CD8-positive, alpha-beta memory T cell (primary cell): Measurements from ENCODE around the gene CFTR. TPM values are rescaled to one million over a fixed set of nuclear protein-coding genes. Genes with fewer than 3 reads are reported as not detected.

Experiments
- CTCF ChIA-PET: fragments of 350-600 bp; sonication (Branson Sonifier 250); formaldehyde crosslinking; loops from one replicate; lab custom pipeline; 2021; ENCODE audit warnings: antibody characterized with exemption; lab: Charles Lee
- POLR2A ChIA-PET: fragments of 350-600 bp; sonication (Branson Sonifier 250); formaldehyde crosslinking; loops from one replicate; lab custom pipeline; 2021; ENCODE audit warnings: antibody characterized with exemption; lab: Charles Lee
- DNase-seq, 5 donors: peaks; one replicate each; pipeline versions ENCODE4 v3.0.0 to v3.0.0-alpha.2; 2020 to 2022; ENCODE audit warnings: mixed read lengths in 1 of 5
- H3K27ac ChIP-seq: one replicate; pipeline ENCODE4 v1.7.0; 2013; ENCODE audit warnings: low read depth, mild to moderate bottlenecking, low read length, moderate library complexity
- H3K27me3 ChIP-seq: 2 replicates; pipeline ENCODE4 v1.7.0; 2013; ENCODE audit warnings: low read length, mild to moderate bottlenecking; ENCODE audit not compliant: insufficient read depth, poor library complexity, severe bottlenecking
- H3K36me3 ChIP-seq: 2 replicates; pipeline ENCODE4 v1.7.0; 2013; ENCODE audit warnings: mild to moderate bottlenecking, low read length, moderate library complexity; ENCODE audit not compliant: insufficient read depth
- H3K4me1 ChIP-seq: 2 replicates; pipeline ENCODE4 v1.7.0; 2013; ENCODE audit warnings: mild to moderate bottlenecking, low read length, moderate library complexity; ENCODE audit not compliant: insufficient read depth
- H3K4me3 ChIP-seq: 2 replicates; pipeline ENCODE4 v1.7.0; 2013; ENCODE audit warnings: mild to moderate bottlenecking, low read length
- H3K9me3 ChIP-seq: 2 replicates; pipeline ENCODE4 v1.7.0; 2013; ENCODE audit warnings: mild to moderate bottlenecking, low read length
- H3K27ac Mint-ChIP-seq, 8 donors: one replicate each; pipeline ENCODE4 v1.8.0; 2020 to 2021; ENCODE audit warnings: mixed read lengths in 8 of 8, mild to moderate bottlenecking in 6 of 8, inconsistent platforms in 3 of 8, moderate library complexity in 3 of 8
- H3K27me3 Mint-ChIP-seq, 2 donors: one replicate each; pipeline ENCODE4 v1.8.0; 2020 to 2021; ENCODE audit warnings: mixed read lengths in 2 of 2, mild to moderate bottlenecking in 1 of 2, moderate library complexity in 1 of 2
- H3K36me3 Mint-ChIP-seq, 3 donors: one replicate each; pipeline ENCODE4 v1.8.0; 2020 to 2021; ENCODE audit warnings: mixed read lengths in 3 of 3, inconsistent platforms in 1 of 3, mild to moderate bottlenecking in 1 of 3
- H3K4me1 Mint-ChIP-seq, 3 donors: one replicate each; pipeline ENCODE4 v1.8.0; 2020 to 2021; ENCODE audit warnings: mixed read lengths in 3 of 3, inconsistent platforms in 1 of 3, mild to moderate bottlenecking in 1 of 3
- H3K4me3 Mint-ChIP-seq, 7 donors: one replicate each; pipeline ENCODE4 v1.8.0; 2020 to 2021; ENCODE audit warnings: mixed read lengths in 7 of 7, mild to moderate bottlenecking in 6 of 7, moderate library complexity in 4 of 7, inconsistent platforms in 2 of 7
- H3K9me3 Mint-ChIP-seq, 5 donors: one replicate each; pipeline ENCODE4 v1.8.0; 2020 to 2022; ENCODE audit warnings: mixed read lengths in 5 of 5, mild to moderate bottlenecking in 3 of 5, moderate library complexity in 2 of 5, inconsistent platforms in 1 of 5
- polyA plus RNA-seq: library from polyadenylated mRNA; unstranded; fragments of 300-500 nt; fragmentation: Illumina TruSeq; gene quantifications from one replicate; pipeline ENCODE4 v1.2.3, GENCODE V29; 2021
- total RNA-seq, 2 experiments: library from RNA; stranded (reverse); gene quantifications; one replicate each; pipeline ENCODE4 v1.2.3, GENCODE V29; 2021

The CFTR gene
- total RNA-seq (not detected), polyA plus RNA-seq (not detected)

- ChIA-PET CTCF (no interaction called here), POLR2A (no interaction called here)
- H3K27me3 ChIP-seq: no peaks in the 10 kb centered on the region
- H3K27ac Mint-ChIP-seq: no peak within 1 kb of the TSS
- H3K4me1 ChIP-seq: no peaks in the 10 kb centered on the region
- H3K27ac ChIP-seq: no peak within 1 kb of the TSS
- H3K9me3 Mint-ChIP-seq: peaks cover 0 to 5% (median 3%) of the 10 kb centered on the region in 5 donors
- no peaks in the 10 kb centered on the region for H3K9me3 ChIP-seq
- peaks cover 7 to 18% of the 10 kb centered on the region in 2 donors for H3K27me3 Mint-ChIP-seq
- no peak within 1 kb of the TSS for H3K4me3 ChIP-seq
- H3K4me1 Mint-ChIP-seq: no peaks in the 10 kb centered on the region
- no peak within 1 kb of the TSS for H3K4me3 Mint-ChIP-seq
- no peaks in the 10 kb centered on the region for H3K36me3 ChIP-seq
- DNase-seq: no peak
- H3K36me3 Mint-ChIP-seq: no peaks in the 10 kb centered on the region
Observed at GRCh38 chr7:117479225-117480054, at the start of gene CFTR. TSS of gene CFTR (plus strand) at chr7:117480025. CDS start at chr7:117480095, 70 bp downstream.

GRCh38 chr7:117435475-117436043 is 44.3 kb upstream of the CFTR start:
- no peak overlapping the region for H3K4me3 Mint-ChIP-seq
- Histone ChIP-seq H3K27ac (no peak overlapping the region), H3K9me3 (no peaks in the 10 kb centered on the region), H3K4me1 (no peaks in the 10 kb centered on the region), H3K4me3 (no peak overlapping the region), H3K27me3 (no peaks in the 10 kb centered on the region), H3K36me3 (no peaks in the 10 kb centered on the region)
- H3K4me1 Mint-ChIP-seq: no peaks in the 10 kb centered on the region
- POLR2A ChIA-PET: no interaction called here
- CTCF ChIA-PET: no interaction called here
- no peaks in the 10 kb centered on the region for H3K36me3 Mint-ChIP-seq
- H3K27ac Mint-ChIP-seq: no peak overlapping the region
- H3K27me3 Mint-ChIP-seq: no peaks in the 10 kb centered on the region
- DNase-seq: no peak
- peaks cover 0 to 9% (median 0%) of the 10 kb centered on the region in 5 donors for H3K9me3 Mint-ChIP-seq

- no peaks in the 10 kb centered on the region for H3K4me1 ChIP-seq
- ChIA-PET CTCF (no interaction called here), POLR2A (no interaction called here)
- no peaks in the 10 kb centered on the region for H3K36me3 ChIP-seq
- H3K4me3 ChIP-seq: no peak overlapping the region
- Mint-ChIP-seq H3K36me3 (no peaks in the 10 kb centered on the region), H3K27ac (no peak overlapping the region), H3K9me3 (peaks cover 0 to 11% (median 0%) of the 10 kb centered on the region in 5 donors), H3K27me3 (no peaks in the 10 kb centered on the region), H3K4me1 (no peaks in the 10 kb centered on the region), H3K4me3 (no peak overlapping the region)
- H3K9me3 ChIP-seq: no peaks in the 10 kb centered on the region
- H3K27ac ChIP-seq: no peak overlapping the region
- DNase-seq: no peak
- H3K27me3 ChIP-seq: no peaks in the 10 kb centered on the region
Observed at GRCh38 chr7:117444646-117445045, 35.2 kb upstream of the CFTR start.

- Mint-ChIP-seq H3K27me3 (no peaks in the 10 kb centered on the region), H3K9me3 (peaks cover 0 to 16% (median 0%) of the 10 kb centered on the region in 5 donors), H3K4me1 (no peaks in the 10 kb centered on the region), H3K36me3 (no peaks in the 10 kb centered on the region), H3K4me3 (no peak overlapping the region), H3K27ac (no peak overlapping the region)
- Histone ChIP-seq H3K27ac (no peak overlapping the region), H3K4me1 (no peaks in the 10 kb centered on the region), H3K36me3 (no peaks in the 10 kb centered on the region), H3K9me3 (no peaks in the 10 kb centered on the region), H3K4me3 (no peak overlapping the region), H3K27me3 (no peaks in the 10 kb centered on the region)
- ChIA-PET CTCF (no interaction called here), POLR2A (no interaction called here)
- no peak for DNase-seq
Observed at GRCh38 chr7:117445206-117445605, 34.6 kb upstream of the CFTR start.

- POLR2A ChIA-PET: no interaction called here
- Histone ChIP-seq H3K4me3 (no peak overlapping the region), H3K27ac (no peak overlapping the region), H3K4me1 (no peaks in the 10 kb centered on the region), H3K27me3 (no peaks in the 10 kb centered on the region), H3K9me3 (no peaks in the 10 kb centered on the region), H3K36me3 (no peaks in the 10 kb centered on the region)
- CTCF ChIA-PET: no interaction called here
- no peaks in the 10 kb centered on the region for H3K27me3 Mint-ChIP-seq
- H3K36me3 Mint-ChIP-seq: no peaks in the 10 kb centered on the region
- no peak overlapping the region for H3K4me3 Mint-ChIP-seq
- peaks cover 0 to 19% (median 4%) of the 10 kb centered on the region in 5 donors for H3K9me3 Mint-ChIP-seq
- DNase-seq: no peak
- H3K4me1 Mint-ChIP-seq: no peaks in the 10 kb centered on the region
- H3K27ac Mint-ChIP-seq: no peak overlapping the region
Observed at GRCh38 chr7:117446220-117446815, 33.5 kb upstream of the CFTR start.

- Mint-ChIP-seq H3K27me3 (no peaks in the 10 kb centered on the region), H3K36me3 (no peaks in the 10 kb centered on the region), H3K4me1 (no peaks in the 10 kb centered on the region), H3K27ac (no peak overlapping the region), H3K9me3 (peaks cover 0 to 27% (median 7%) of the 10 kb centered on the region in 5 donors), H3K4me3 (no peak overlapping the region)
- H3K36me3 ChIP-seq: no peaks in the 10 kb centered on the region
- DNase-seq: no peak
- H3K4me3 ChIP-seq: no peak overlapping the region
- ChIA-PET CTCF (no interaction called here), POLR2A (no interaction called here)
- no peaks in the 10 kb centered on the region for H3K27me3 ChIP-seq
- H3K27ac ChIP-seq: no peak overlapping the region
- no peaks in the 10 kb centered on the region for H3K4me1 ChIP-seq
- H3K9me3 ChIP-seq: no peaks in the 10 kb centered on the region
Observed at GRCh38 chr7:117448655-117449054, 31.2 kb upstream of the CFTR start.

GRCh38 chr7:117458977-117459583 is 20.7 kb upstream of the CFTR start:
- Mint-ChIP-seq H3K9me3 (peaks cover 0 to 11% (median 2%) of the 10 kb centered on the region in 5 donors), H3K4me3 (no peak overlapping the region), H3K4me1 (no peaks in the 10 kb centered on the region), H3K27ac (no peak overlapping the region), H3K36me3 (no peaks in the 10 kb centered on the region), H3K27me3 (peaks cover 0 to 1% of the 10 kb centered on the region in 2 donors)
- Histone ChIP-seq H3K9me3 (no peaks in the 10 kb centered on the region), H3K27me3 (no peaks in the 10 kb centered on the region), H3K27ac (no peak overlapping the region), H3K36me3 (no peaks in the 10 kb centered on the region), H3K4me1 (no peaks in the 10 kb centered on the region), H3K4me3 (no peak overlapping the region)
- DNase-seq: no peak
- ChIA-PET CTCF (no interaction called here), POLR2A (no interaction called here)

- no peak overlapping the region for H3K27ac ChIP-seq
- POLR2A ChIA-PET: no interaction called here
- CTCF ChIA-PET: no interaction called here
Observed at GRCh38 chr7:117459735-117460134, 20.1 kb upstream of the CFTR start.

More at GRCh38 chr7:117459735-117460134, 20.1 kb upstream of the CFTR start:
- Histone ChIP-seq H3K4me3 (no peak overlapping the region), H3K36me3 (no peaks in the 10 kb centered on the region), H3K27me3 (no peaks in the 10 kb centered on the region), H3K9me3 (no peaks in the 10 kb centered on the region), H3K4me1 (no peaks in the 10 kb centered on the region)
- H3K27me3 Mint-ChIP-seq: peaks cover 0 to 1% of the 10 kb centered on the region in 2 donors
- no peak overlapping the region for H3K4me3 Mint-ChIP-seq
- H3K4me1 Mint-ChIP-seq: no peaks in the 10 kb centered on the region
- peaks cover 0 to 11% (median 2%) of the 10 kb centered on the region in 5 donors for H3K9me3 Mint-ChIP-seq
- no peak for DNase-seq
- no peak overlapping the region for H3K27ac Mint-ChIP-seq
- H3K36me3 Mint-ChIP-seq: no peaks in the 10 kb centered on the region
